ENCODE results near the gene PID1.

The PID1 gene

GRCh38 chr2:229111744-229112143 lies 159.3 kb downstream of the PID1 start:
- H3K4me3 ChIP-seq (ENCODE audit: low read depth, low read length): no peak overlapping the region
- no peaks in the 10 kb centered on the region for H3K36me3 ChIP-seq (replicated peaks)
- DNase-seq: no peak
- no peak overlapping the region for H3K27ac ChIP-seq
- H3K27me3 ChIP-seq (replicated peaks): no peaks in the 10 kb centered on the region
- in situ Hi-C loops (cut with HindIII; ENCODE audit: low pct_ligation_motif_present, low sequenced_read_pairs): no loop called here
- TF ChIP-seq CTCF (IDR thresholded peaks at IDR 0.05; ENCODE audit: low read depth, low read length, missing control alignments): no peak

- no peak overlapping the region for H3K4me3 ChIP-seq (ENCODE audit: low read depth, low read length)
- no peak for DNase-seq
- H3K36me3 ChIP-seq (replicated peaks): no peaks in the 10 kb centered on the region
- in situ Hi-C loops (cut with HindIII; ENCODE audit: low pct_ligation_motif_present, low sequenced_read_pairs): no loop called here
- TF ChIP-seq CTCF (IDR thresholded peaks at IDR 0.05; ENCODE audit: low read depth, low read length, missing control alignments): no peak
- no peaks in the 10 kb centered on the region for H3K27me3 ChIP-seq (replicated peaks)
- H3K27ac ChIP-seq: no peak overlapping the region
These were observed 161.9 kb downstream of the PID1 start for GRCh38 chr2:229109195-229109594.

GRCh38 chr2:229107601-229108000 lies 163.5 kb downstream of the PID1 start:
- no peak overlapping the region for H3K4me3 ChIP-seq (ENCODE audit: low read depth, low read length)
- no peak for TF ChIP-seq CTCF (IDR thresholded peaks at IDR 0.05; ENCODE audit: low read depth, low read length, missing control alignments)
- no peaks in the 10 kb centered on the region for H3K27me3 ChIP-seq (replicated peaks)
- no peak overlapping the region for H3K27ac ChIP-seq
- H3K36me3 ChIP-seq (replicated peaks): no peaks in the 10 kb centered on the region
- no peak for DNase-seq
- in situ Hi-C loops (cut with HindIII; ENCODE audit: low pct_ligation_motif_present, low sequenced_read_pairs): no loop called here

- Histone ChIP-seq H3K36me3 (replicated peaks) (no peaks in the 10 kb centered on the region), H3K27me3 (replicated peaks) (no peaks in the 10 kb centered on the region), H3K4me3 (ENCODE audit: low read depth, low read length) (no peak overlapping the region), H3K27ac (no peak overlapping the region)
- in situ Hi-C loops (cut with HindIII; ENCODE audit: low pct_ligation_motif_present, low sequenced_read_pairs): no loop called here
- no peak for DNase-seq
- TF ChIP-seq CTCF (IDR thresholded peaks at IDR 0.05; ENCODE audit: low read depth, low read length, missing control alignments): no peak
These were observed 166.1 kb downstream of the PID1 start for GRCh38 chr2:229104974-229105387.

- no peak overlapping the region for H3K4me3 ChIP-seq (ENCODE audit: low read depth, low read length)
- no peak for TF ChIP-seq CTCF (IDR thresholded peaks at IDR 0.05; ENCODE audit: low read depth, low read length, missing control alignments)
- no peaks in the 10 kb centered on the region for H3K36me3 ChIP-seq (replicated peaks)
- in situ Hi-C loops (cut with HindIII; ENCODE audit: low pct_ligation_motif_present, low sequenced_read_pairs): no loop called here
- no peak overlapping the region for H3K27ac ChIP-seq
- no peak for DNase-seq
- no peaks in the 10 kb centered on the region for H3K27me3 ChIP-seq (replicated peaks)
These were observed 167.1 kb downstream of the PID1 start for GRCh38 chr2:229104025-229104424.

- DNase-seq: no peak
- Histone ChIP-seq H3K27me3 (replicated peaks) (no peaks in the 10 kb centered on the region), H3K4me3 (ENCODE audit: low read depth, low read length) (no peak overlapping the region), H3K27ac (no peak overlapping the region), H3K36me3 (replicated peaks) (no peaks in the 10 kb centered on the region)
- no peak for TF ChIP-seq CTCF (IDR thresholded peaks at IDR 0.05; ENCODE audit: low read depth, low read length, missing control alignments)
- in situ Hi-C loops (cut with HindIII; ENCODE audit: low pct_ligation_motif_present, low sequenced_read_pairs): no loop called here
These were observed 169.8 kb downstream of the PID1 start for GRCh38 chr2:229101314-229101713.
